HepG2 (cell line): ENCODE measurements around the gene BLVRB. TPM values are rescaled to one million over a fixed set of nuclear protein-coding genes. Genes with fewer than 3 reads are reported as not detected.

Experiments
- BCL3 ChIP-seq: sonication (generic); formaldehyde crosslinking; IDR thresholded peaks from 2 replicates; pipeline ENCODE4 v1.5.1; 2020; ENCODE audit warnings: mild to moderate bottlenecking, missing genetic modification reagents, moderate library complexity
- CBX2 ChIP-seq, 2 experiments: fragments of 200-600 bp in 1 of 2; sonication (generic); formaldehyde crosslinking in 1 of 2; IDR thresholded peaks; 2 replicates each; pipeline versions ENCODE4 v1.7.0 to v1.8.1; 2018 to 2022; ENCODE audit warnings: low read depth in 2 of 2, low read length in 1 of 2, mild to moderate bottlenecking in 1 of 2, missing genetic modification reagents in 1 of 2
- ELF3 ChIP-seq: IDR thresholded peaks from 2 replicates; pipeline ENCODE4 v1.6.1; 2016; ENCODE audit warnings: missing genetic modification reagents, missing compliant biosample characterization
- HDAC1 ChIP-seq: sonication (generic); formaldehyde crosslinking; IDR thresholded peaks from 2 replicates; pipeline ENCODE4 v1.5.1; 2020; ENCODE audit warnings: mild to moderate bottlenecking, missing genetic modification reagents
- HMG20B ChIP-seq: conservative IDR thresholded peaks from 2 replicates; pipeline ENCODE4 v1.6.1; 2016; ENCODE audit warnings: missing genetic modification reagents, missing compliant biosample characterization
- HNF4G ChIP-seq, 2 experiments: sonication (generic) in 1 of 2; formaldehyde crosslinking in 1 of 2; IDR thresholded peaks; 2 replicates each; pipeline versions ENCODE4 v1.4.0 to v1.6.1; 2011 to 2020; ENCODE audit warnings: borderline replicate concordance in 2 of 2, low read depth in 2 of 2, mild to moderate bottlenecking in 2 of 2, low read length in 1 of 2, missing genetic modification reagents in 1 of 2, moderate library complexity in 1 of 2
- RFX1 ChIP-seq: fragments of 450-650 bp; IDR thresholded peaks from 2 replicates; pipeline ENCODE4 v1.6.1; 2017
- RFX5 ChIP-seq: IDR thresholded peaks from 2 replicates; pipeline ENCODE4 v1.6.1; 2011; ENCODE audit warnings: low read depth, low read length, improper control_type of control experiment
- SETDB1 ChIP-seq: sonication (generic); formaldehyde crosslinking; IDR thresholded peaks from 2 replicates; pipeline ENCODE4 v1.5.1; 2020; ENCODE audit warnings: missing genetic modification reagents, mild to moderate bottlenecking, borderline replicate concordance
- SIN3B ChIP-seq: fragments of 150-350 bp; IDR thresholded peaks from 2 replicates; pipeline ENCODE4 v1.6.1; 2014; ENCODE audit warnings: low read length
- ZBTB7A ChIP-seq: sonication (generic); formaldehyde crosslinking; IDR thresholded peaks from 2 replicates; pipeline ENCODE4 v1.8.0; 2022; ENCODE audit warnings: mild to moderate bottlenecking, missing genetic modification reagents
- ZC3H13 ChIP-seq: sonication (generic); formaldehyde crosslinking; IDR thresholded peaks from 2 replicates; pipeline ENCODE4 v1.8.1; 2023; ENCODE audit warnings: mild to moderate bottlenecking, missing genetic modification reagents, moderate library complexity
- ZNF430 ChIP-seq: sonication (generic); formaldehyde crosslinking; IDR thresholded peaks from 2 replicates; pipeline ENCODE4 v1.9.0; 2021; ENCODE audit warnings: mild to moderate bottlenecking, missing genetic modification reagents
- ZSCAN29 ChIP-seq: sonication (generic); formaldehyde crosslinking; conservative IDR thresholded peaks from 2 replicates; pipeline ENCODE4 v1.4.0; 2020; ENCODE audit warnings: mild to moderate bottlenecking, missing genetic modification reagents
- ZSCAN30 ChIP-seq: sonication (generic); formaldehyde crosslinking; IDR thresholded peaks from 2 replicates; pipeline ENCODE4 v1.5.0; 2020; ENCODE audit warnings: mild to moderate bottlenecking, missing genetic modification reagents
- polyA plus RNA-seq, 8 experiments: library from polyadenylated mRNA; depleted of rRNA in 3 of 8; stranded (reverse) in 7 of 8; unstranded in 1 of 8; fragments of >200 nt; fragmentation: Illumina TruSeq in 4 of 8; extraction: Trizol in 4 of 8; gene quantifications; 2 replicates each; pipeline versions ENCODE4 v1.2.1 to v1.2.3, GENCODE V29; 2011 to 2016; ENCODE audit warnings: low read depth in 4 of 8, missing spikeins in 1 of 8, mixed read lengths in 1 of 8; ENCODE audit not compliant: insufficient read depth in 1 of 8
- total RNA-seq, 5 experiments: library from RNA; depleted of rRNA; stranded (reverse); fragments of >200 nt; fragmentation: Illumina TruSeq; extraction: Trizol; gene quantifications; 2 replicates each; pipeline ENCODE4 v1.2.3, GENCODE V29; 2016; ENCODE audit warnings: low read depth in 1 of 5
- TF ChIP-seq, protein P1 (sequence below), 2 experiments: fragments of 450-650 bp in 1 of 2; sonication (generic) in 1 of 2; formaldehyde crosslinking in 1 of 2; IDR thresholded peaks; 2 replicates each; pipeline versions ENCODE4 v1.6.1 to v1.8.0; 2016 to 2022; ENCODE audit warnings: antibody characterized with exemption in 1 of 2, mild to moderate bottlenecking in 1 of 2, missing genetic modification reagents in 1 of 2

BLVRB gene
- total and polyA plus RNA-seq, 2 of the 13 experiments (the other 11 are each of a cell fraction or from before 2014, with no cell fraction given): 25.9 to 51.4 TPM

- TF ChIP-seq, protein P1, sequence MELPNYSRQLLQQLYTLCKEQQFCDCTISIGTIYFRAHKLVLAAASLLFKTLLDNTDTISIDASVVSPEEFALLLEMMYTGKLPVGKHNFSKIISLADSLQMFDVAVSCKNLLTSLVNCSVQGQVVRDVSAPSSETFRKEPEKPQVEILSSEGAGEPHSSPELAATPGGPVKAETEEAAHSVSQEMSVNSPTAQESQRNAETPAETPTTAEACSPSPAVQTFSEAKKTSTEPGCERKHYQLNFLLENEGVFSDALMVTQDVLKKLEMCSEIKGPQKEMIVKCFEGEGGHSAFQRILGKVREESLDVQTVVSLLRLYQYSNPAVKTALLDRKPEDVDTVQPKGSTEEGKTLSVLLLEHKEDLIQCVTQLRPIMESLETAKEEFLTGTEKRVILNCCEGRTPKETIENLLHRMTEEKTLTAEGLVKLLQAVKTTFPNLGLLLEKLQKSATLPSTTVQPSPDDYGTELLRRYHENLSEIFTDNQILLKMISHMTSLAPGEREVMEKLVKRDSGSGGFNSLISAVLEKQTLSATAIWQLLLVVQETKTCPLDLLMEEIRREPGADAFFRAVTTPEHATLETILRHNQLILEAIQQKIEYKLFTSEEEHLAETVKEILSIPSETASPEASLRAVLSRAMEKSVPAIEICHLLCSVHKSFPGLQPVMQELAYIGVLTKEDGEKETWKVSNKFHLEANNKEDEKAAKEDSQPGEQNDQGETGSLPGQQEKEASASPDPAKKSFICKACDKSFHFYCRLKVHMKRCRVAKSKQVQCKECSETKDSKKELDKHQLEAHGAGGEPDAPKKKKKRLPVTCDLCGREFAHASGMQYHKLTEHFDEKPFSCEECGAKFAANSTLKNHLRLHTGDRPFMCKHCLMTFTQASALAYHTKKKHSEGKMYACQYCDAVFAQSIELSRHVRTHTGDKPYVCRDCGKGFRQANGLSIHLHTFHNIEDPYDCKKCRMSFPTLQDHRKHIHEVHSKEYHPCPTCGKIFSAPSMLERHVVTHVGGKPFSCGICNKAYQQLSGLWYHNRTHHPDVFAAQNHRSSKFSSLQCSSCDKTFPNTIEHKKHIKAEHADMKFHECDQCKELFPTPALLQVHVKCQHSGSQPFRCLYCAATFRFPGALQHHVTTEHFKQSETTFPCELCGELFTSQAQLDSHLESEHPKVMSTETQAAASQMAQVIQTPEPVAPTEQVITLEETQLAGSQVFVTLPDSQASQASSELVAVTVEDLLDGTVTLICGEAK (IDR thresholded peaks at IDR 0.05): no peak
- TF ChIP-seq, protein P1 (CRISPR knock-in tag; IDR thresholded peaks at IDR 0.05): peak; percentile 55; the same call in 1 of the 2 replicates
- TF ChIP-seq RFX1: peak; percentile 53; the same call in 1 of the 2 replicates
- peak; percentile 49; the same call in 1 of the 2 replicates for TF ChIP-seq ZNF430 (CRISPR knock-in tag)
- TF ChIP-seq ZC3H13 (CRISPR knock-in tag): no peak
- TF ChIP-seq RFX5: peak; percentile 94
- TF ChIP-seq BCL3: peak; percentile 30; the same call in 1 of the 2 replicates
- TF ChIP-seq ZSCAN30 (CRISPR knock-in tag): no peak
- TF ChIP-seq HNF4G (IDR thresholded peaks at IDR 0.05; ENCODE audit: borderline replicate concordance, low read depth, low read length): no peak
- TF ChIP-seq HNF4G (CRISPR knock-in tag; IDR thresholded peaks at IDR 0.05; ENCODE audit: borderline replicate concordance, low read depth): peak; percentile 51; the same call in 1 of the 2 replicates
- TF ChIP-seq ELF3 (CRISPR knock-in tag): peak; percentile 62; the same call in 1 of the 2 replicates
- peak; percentile 52; the same call in 1 of the 2 replicates for TF ChIP-seq ZBTB7A (CRISPR knock-in tag)
- TF ChIP-seq ZSCAN29 (CRISPR knock-in tag): 0 out of 2 replicates have a peak, but pooled peaks have one; percentile 41
- TF ChIP-seq SETDB1 (CRISPR knock-in tag): no peak
- TF ChIP-seq HDAC1 (CRISPR knock-in tag): peak; percentile 11; the same call in 1 of the 2 replicates
- TF ChIP-seq HMG20B: no peak
- TF ChIP-seq SIN3B: no peak
- TF ChIP-seq CBX2 (IDR thresholded peaks at IDR 0.05; ENCODE audit: low read depth, low read length): peak; percentile 75; the same call in 1 of the 2 replicates
- TF ChIP-seq CBX2 (CRISPR knock-in tag; IDR thresholded peaks at IDR 0.05; ENCODE audit: low read depth): no peak
Measured at GRCh38 chr19:40425450-40426287, 39.9 kb downstream of the BLVRB start, which contains the start of gene SERTAD1 (continued).
